Activated CD8-positive, alpha-beta memory T cell treated with anti-CD3 and anti-CD28 coated beads for 24 hours (primary cell): ENCODE measurements around the gene DHX36.

Experiments
- DNase-seq: peaks from one replicate; pipeline ENCODE4 v3.0.0-alpha.2; 2020

Gene DHX36

DNA sequence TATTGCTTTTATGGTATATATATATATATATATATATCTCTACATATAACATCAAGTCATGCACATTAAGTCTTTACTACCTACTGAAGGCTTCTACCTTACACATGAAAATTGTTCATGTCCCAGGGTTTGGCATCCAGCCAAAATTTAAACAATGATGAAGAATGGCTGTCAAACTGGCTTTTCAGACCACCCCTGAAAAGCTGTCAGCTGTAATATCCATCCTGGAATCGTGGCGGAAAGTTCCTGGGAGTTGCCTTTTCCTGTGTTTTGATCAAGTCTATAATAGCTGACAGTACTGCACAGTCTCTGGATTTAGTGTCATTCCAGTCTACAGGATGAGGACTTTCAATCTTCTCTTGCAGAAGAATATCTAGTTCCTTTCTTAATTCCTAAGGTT, 48.3 kb downstream of the DHX36 start:
- no peak for DNase-seq

DNA sequence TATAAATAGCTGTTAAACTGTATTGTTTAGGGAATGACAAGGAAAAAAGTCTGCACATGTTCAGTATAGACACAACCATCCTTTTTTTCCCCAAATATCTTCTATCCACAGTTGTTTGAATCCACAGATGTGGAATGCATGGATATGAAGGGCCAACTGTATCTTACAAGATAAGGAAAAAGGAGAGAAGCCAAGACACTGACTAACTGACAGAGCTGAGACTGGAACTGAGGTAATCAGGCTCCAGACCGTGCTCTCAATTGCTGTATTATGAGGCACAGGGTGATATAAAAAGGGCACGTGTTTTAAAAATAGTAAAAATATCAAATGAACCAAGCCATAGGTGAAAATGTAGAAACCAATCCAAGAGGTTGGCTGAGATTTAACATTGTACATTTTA, 49.0 kb downstream of the DHX36 start:
- no peak for DNase-seq

DNA sequence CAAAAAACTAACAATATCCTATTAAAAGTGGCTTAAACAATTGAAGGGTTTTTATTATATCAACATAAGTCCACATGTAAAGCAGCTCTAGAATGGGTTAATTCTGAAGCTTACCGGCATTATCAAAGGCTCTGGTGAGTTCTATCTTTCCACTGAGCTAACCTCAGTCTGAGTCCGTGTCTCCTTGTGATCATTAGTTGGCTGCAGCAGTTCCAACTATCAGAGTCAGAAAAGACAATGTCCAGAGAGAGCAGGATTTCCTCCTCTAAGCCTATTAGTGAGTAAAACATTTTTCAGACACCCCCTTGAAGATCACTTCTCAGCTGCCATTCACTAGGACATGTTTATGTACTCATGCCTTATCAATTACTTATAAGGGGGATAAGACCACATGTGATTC, 49.9 kb downstream of the DHX36 start:
- no peak for DNase-seq

DNA sequence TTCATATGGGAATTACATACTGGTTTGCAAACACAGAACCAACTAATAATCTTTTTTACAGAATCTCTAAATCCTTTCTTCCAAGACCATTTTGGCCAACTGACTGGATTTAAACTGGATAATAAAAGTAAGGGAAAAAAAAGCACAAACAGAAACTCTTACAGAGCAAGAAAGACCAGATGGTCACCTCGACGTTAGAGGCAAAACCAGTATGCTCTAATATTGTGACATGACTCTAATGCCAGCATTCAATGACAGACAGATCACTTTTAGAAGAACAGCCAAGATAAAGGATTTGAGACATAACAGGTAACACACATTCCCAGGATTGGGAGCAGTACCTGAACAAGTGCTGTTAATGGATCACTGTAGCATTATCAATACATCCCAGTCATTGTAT, 50.9 kb downstream of the DHX36 start:
- DNase-seq, result no peak

DNA sequence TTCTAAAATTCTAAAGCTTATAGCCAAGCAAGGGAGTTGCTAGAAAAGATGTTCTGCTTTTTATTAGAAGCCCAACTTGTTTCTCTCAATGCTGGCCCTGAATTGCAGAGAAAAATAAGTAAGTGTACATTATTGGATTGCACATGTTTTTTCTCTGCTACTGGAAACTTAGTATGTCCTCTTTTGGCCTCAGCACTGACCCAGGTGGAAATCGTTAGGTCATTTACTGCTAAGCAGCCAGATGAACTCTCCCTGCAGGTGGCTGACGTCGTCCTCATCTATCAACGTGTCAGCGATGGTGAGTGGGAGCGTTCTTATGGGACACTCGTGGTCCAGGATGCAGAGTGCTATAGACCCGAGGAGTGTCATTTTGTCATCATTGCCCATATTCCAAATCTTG, 69.8 kb downstream of the DHX36 start:
- DNase-seq, result no peak

DNA sequence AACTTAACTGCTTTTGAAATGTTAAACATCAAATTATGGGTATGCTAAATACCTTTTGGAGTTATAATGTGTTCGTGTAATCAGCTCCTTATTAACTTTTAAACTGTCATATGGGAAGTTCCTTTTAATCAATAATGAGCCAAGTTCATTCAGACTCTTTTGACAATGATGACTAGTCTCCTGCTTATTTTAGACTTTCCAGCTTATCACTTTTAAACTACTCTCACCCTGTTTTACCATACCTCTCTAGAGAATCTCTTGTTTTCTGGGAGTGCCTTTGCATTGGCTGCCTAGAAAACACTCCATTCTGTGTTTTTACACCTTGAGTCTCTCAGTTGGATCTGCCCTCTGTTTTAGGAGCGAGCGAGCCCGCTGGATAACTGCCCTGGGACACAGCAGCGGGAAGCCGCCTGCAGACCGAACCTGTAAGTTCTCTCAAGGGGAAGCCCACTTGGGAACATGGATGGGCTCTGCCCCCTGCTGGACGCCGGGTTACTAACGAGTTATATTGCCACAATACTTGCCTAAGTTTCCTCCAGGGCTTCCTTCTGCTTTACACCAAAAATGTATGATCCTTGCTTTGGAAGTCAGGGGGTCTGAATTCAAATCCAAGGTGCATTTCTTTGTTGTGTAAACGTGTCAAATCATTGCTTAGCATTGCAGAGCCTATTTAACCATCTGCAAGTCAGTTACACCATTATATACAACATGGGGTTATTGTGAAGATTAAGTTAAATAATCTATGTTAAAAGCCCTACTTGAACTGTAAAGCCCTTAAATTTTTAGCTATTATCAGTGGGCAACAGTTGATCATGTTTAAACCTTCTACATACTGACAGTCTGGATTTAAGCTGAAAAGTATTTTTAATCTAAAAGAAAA, 71.3 kb downstream of the DHX36 start:
- DNase-seq, result peak; percentile 82

DNA sequence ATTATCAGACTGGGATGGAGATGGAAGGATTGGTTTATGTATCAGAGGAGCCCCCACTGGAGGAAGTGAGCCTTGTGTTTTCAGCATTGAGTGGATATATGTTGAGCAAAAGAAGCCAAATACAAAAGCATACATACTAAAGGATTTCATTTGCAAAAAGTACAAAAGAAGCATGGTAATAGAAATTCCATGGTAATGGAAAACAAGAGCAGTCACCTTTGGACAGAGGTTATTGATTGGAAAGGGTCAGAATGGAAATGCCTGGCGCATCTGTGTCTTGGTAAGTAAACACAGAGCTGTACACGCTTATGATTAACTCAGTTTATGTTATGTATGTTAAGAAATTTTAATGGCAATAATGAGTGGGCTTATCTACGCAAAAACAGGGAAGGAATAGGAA, 72.7 kb downstream of the DHX36 start:
- no peak for DNase-seq

DNA sequence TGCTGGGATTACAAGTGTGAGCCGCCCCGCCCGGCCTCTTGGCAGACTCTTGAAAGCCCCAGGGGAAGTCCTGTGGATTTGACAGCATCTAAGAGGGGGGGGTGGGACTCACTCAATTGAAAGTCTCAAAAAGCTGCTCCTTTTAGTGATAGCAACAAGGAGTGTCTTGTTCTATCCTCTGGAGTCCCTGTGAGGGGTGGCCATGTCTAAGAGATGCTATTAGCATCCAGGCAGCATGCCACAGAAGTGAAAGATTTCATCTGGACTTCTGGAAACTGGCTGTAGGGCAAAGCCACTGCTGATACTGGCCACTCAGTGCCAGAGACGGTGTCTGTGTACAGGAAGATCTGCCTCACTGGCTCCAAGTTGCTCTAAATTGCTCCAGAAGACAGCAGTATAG, 74.0 kb downstream of the DHX36 start:
- no peak for DNase-seq

DNA sequence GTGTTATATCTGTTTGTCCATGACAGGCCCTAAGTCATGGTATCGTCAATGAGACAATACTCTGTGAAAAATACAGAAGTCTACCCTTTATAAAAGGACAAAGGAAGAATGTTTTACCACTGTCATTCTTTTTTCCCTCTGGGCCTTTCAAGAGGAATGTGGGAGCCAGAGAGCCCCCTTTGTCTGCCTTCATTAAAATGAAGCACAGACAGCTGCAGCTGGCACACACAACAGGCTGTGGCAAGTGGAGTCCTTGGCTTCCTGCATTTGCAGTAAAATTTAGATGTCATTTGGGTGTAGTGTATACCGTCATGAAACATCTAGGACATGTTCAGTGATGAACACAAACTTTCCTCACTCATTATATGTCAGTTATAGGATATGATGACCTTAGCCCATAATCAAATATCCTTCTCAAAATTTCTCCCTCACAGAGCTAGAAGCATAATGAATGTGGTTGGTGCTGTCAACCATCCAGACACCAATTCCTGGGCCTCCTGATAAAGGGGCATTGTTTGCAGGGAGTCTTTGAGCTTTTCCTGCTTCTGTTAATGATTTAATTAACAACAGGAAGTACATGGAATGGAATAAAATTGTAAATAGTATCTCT, 76.4 kb downstream of the DHX36 start:
- DNase-seq, result no peak

DNA sequence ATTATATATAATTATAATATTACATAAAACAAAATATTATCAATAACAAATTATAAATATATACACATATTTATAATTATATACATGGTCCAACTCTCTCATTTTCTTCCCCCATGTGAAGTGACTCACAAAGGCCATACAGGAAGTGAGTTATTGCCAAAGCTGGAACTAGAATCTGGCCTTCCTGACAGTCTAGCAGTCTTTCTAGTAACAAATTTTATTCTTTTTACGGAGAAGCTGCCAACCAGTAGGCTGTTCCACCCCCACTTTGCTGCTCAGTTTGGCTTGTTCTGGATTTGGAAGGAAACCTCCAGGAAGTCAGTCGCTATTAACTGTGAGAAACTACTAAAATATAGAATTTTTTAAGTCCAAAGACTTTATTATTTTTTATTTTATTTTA, 79.6 kb downstream of the DHX36 start:
- no peak for DNase-seq

DNA sequence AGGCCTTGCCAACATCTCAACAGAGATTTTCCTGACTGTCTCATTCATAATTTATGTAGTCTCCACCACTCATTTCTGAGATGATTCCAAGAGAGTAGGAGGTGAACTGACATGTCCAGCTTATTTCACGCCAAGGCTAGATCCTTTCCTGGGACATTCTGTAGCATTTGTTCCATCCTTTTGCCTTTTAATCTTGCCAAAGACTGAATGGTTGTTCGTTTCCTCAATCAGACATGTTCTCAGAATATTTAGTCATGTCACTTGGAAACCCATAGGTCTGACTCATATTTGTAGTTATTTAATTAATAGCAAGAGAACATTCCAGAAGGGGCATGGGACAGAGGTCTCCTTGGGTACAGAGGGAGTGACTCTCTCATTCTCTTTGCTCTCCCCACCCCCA, 80.9 kb downstream of the DHX36 start:
- DNase-seq, result no peak

DNA sequence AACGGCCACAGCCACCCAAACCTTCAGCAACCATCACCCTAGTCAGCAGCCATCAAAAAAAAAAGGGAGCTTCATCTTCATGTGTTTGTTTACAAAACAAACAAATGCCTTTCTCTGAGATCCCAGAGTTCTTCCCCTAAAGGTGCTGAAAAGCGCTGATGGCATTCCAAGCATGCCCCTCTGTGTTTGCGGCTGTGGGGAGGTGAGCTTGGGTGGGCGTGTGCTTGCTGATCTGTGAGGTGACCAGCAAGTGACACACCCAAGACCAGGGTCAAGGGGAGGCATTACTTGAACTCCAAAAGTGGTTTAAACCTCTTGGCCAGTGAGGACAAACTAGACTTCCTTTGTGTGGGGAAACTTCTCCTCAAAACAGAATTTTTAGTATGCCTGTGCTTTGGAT, 81.5 kb downstream of the DHX36 start:
- DNase-seq, result no peak

DNA sequence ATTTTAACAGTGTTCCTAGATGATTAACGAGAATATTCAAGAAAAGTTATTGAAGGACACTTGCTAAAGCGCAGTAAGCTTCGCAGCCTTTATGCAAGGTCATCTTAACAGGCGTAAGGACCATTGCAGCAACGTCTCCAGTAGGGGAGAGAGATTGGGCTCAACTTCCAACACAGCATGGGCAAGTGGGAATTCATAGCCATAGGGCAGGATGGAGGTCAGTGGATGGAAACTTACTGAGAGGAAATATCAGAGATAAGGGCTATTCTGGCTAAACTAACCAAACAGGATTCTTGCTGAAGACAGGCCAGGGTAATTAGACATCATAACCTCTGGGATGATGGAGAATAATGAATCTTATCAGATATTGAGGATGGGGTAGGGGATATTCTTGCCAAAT, 82.8 kb downstream of the DHX36 start:
- DNase-seq, result no peak

DNA sequence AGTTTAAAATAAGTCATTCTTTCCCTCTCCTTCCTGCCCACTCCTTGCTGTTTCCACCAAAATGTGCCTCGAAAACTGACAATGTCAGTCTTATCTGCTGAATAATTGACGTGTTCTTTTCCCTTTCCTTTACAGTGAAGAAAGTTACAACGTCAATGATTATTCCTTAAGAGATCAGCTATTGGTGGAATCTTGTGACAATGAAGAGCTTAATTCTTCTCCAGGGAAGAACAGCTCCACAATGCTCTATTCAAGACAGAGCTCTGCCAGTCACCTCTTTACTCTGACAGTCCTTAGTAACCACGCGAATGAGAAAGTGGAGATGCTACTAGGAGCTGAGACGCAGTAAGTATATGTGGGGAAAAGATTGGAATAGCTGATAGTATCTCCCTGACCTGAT, 84.1 kb downstream of the DHX36 start:
- no peak for DNase-seq

DNA sequence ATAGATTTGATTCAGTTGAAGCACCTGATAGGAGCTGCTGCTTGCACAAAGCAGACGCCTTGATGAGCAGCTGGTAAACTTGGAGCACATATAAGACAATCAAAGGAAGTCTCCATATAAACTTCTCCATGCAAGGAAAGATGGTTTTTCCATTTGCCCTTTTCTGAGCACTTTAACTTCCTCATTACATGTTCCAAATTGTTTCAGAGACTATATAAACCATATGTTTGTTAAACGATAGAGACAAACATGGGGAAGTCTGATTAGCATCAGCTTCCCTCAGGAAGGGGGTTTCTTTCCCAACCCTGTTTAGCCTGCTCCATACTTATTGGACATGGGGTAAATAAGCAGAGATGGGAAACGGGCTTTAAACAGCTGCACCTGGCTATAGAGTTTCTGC, 88.0 kb downstream of the DHX36 start:
- DNase-seq, result no peak

DNA sequence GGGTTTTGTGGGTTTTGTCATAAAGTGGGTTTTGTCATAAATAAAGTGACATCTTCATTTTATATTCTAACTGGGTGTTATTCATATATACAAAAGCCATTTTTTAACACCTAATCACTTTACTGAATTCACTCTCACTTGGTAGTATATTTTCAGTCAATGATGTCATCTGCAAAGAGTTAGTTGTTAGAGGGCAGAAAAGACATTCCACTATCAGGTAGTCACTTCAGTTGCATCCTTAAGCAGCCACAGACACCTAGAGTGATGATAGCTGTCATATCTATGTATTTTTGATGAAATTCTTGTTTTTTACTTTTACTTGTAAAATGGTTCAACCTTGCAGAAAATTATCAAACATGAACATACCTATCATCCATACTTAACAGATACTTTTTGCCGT, 89.0 kb downstream of the DHX36 start:
- DNase-seq, result no peak

DNA sequence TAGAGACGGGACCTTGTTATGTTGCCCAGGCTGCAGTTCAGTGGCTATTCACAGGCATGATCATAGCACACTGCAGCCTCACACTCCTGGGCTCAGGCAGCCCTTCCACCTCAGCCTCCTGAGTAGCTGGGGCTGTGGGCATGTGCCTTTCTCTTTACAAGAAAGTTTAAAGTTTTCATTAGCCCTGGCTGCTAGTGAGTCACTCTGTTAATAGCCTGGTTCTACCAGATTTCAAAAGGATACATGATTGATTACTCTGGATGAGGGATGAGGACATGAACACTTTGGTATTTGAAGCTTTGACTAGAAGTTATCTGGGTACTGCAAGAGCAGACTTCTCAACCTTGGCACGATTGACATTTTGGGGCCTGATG, 95.1 kb downstream of the DHX36 start:
- DNase-seq, result no peak

DNA sequence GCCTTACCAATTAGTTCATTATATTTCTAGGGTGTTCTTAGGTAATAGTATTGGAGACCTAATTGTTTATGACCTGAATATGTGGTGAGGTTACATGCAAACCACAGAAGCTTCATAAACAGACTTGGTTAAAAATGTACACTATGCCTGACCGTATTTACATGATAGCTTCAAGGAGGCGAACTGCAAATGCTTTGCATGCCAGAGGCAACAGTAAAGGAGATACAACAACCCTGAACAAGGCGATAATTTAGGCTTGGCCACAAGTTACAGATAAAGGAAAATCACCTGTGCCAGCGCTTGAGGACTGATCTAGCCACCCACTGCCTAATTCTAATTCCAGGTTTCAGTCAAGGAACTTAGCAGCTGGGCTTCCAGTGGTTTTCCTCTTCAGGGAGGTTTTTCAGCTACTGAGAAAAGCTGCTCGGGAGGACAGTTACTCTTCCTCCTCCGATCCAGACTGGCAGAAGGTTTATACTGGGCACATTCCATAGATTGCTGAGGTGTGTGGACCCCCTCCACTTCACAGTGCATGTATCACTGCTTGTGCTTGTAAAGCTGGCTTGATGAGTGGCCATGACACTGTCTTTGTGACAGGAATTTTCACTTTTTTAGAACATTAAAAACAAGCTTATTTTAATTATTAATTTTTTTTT, 95.6 kb downstream of the DHX36 start:
- DNase-seq, result no peak

DNA sequence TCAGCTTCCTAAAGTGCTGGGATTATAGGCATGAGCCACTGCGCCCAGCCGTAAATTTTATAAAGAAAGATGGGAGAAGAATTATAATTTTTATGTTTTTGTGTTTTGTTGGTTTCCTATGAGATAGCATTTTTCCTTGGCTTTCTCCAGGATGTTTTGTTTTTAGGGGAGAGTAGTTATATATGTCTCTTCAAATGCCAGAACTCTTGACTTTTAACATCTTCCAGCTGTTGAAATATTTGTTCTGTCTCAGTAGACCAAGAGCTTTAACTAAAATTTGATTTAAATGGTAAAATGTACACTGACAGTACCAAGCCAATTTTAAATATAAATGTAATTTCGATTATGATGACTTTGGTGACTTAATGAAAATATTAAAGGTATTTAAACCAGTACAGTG, 96.8 kb downstream of the DHX36 start:
- DNase-seq, result no peak

DNA sequence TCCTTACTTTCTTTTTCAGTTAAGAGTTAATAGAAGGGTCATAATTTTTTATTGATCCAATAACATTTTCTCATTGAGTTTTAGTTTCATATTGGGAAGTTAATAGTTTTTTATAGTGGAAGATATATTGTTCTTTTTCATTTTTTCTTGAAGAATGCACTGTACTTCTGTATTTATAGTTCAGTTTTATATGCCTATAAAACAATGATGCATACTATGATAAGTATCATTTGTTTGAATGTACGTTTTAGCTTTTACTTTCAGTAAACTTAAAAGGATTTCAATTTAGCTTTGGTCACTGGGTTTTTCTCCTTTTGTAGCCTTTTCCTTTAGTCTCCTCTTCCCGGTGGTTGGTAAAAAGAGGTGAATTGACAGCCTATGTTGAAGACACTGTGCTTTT, 98.8 kb downstream of the DHX36 start:
- no peak for DNase-seq

DNA sequence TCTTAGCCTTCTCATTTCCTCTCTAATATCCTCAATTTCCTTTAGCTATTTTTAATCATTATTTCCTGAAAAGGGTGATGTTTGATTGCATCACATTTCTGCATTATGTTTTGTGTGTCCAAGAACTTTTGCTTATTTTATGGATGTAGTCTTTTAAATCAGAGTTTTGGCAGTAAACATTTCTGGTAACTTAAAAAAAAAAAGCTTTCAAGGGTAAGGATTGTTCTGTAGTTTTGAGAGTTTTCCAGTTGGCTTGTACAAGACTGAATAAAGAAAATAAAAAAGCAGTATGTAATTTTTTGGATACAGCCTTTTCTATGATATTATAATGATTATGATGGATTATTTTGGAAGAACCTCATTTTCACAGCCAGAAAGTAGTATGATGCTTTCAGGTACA, 99.4 kb downstream of the DHX36 start:
- no peak for DNase-seq

DNA sequence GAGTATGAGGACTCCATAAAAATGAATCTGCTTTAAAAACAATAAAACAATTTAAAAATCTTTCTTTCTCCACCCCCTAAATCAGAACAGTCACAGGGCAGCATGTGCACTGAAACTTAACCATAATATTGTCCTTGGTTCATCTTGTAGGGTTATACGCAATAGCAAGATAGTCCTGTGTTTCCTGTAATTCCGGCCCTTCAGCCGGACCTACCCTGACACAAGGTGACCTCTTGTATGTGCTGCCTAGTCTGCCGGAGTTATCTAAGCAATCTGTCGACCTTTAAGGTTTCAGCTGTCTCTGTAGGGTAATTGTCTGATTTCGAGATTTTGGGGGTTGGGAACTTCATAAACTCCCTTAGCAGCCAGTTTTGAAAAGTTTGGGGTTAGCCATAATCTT, 99.9 kb downstream of the DHX36 start:
- DNase-seq, result no peak

DNA sequence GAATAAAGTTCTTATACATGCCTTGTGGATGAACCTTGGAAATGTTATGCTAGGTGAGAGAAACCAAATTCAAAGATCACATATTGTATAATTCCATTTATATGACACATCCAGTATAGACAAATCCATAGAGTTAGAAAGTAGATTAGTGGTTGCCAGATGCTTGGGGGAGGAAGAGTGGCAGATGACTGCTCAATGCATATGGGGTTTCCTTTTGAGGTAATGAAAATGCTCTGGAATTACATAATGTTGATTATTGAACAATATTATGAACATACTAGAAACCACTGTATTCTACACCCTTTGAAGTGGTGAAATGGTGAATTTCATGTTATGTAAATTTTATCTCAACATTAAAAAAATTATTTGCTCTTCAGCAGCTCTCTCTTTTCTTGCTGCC, 100.8 kb downstream of the DHX36 start:
- no peak for DNase-seq
